GM12891 (cell line): ENCODE data around the gene KIF13A.

Experiments used
- POLR2A ChIP-seq: IDR thresholded peaks from 2 replicates; pipeline ENCODE4 v1.6.1; 2011; ENCODE audit warnings: low read depth, low read length, control low read depth
- POLR2AphosphoS5 ChIP-seq: IDR thresholded peaks from 2 replicates; pipeline ENCODE4 v1.6.1; 2011; ENCODE audit warnings: low read depth, low read length, control low read depth
- POU2F2 ChIP-seq: IDR thresholded peaks from 2 replicates; pipeline ENCODE4 v1.6.1; 2011; ENCODE audit warnings: low read depth, mild to moderate bottlenecking, control low read depth, low read length, moderate library complexity
- SPI1 ChIP-seq: IDR thresholded peaks from 2 replicates; pipeline ENCODE4 v1.6.1; 2011; ENCODE audit warnings: low read depth, low read length, control low read depth
- TAF1 ChIP-seq: IDR thresholded peaks from 2 replicates; pipeline ENCODE4 v1.6.1; 2011; ENCODE audit warnings: low read depth, low read length, control low read depth

DNA sequence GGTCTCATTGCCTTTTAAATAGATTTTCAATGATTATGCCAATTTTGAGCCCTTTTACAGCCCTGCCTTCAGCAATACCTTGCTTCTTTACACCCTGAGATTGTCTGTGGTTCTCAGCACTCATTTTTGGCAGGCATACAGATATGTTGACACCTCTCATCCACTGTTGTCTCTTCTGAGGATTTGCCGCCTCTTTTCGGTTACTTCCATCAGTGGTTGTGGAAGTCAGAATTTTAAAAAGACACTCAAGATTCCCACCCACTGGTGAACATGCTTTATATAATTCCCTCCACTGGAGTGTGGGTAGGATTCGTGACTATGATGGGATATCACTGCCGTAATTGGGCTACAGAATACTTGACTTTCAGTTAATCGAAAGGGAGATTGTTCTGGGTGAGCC lies 37.4 kb upstream of the KIF13A start:
- TF ChIP-seq POLR2A (no peak), POU2F2 (no peak), POLR2AphosphoS5 (no peak), SPI1 (no peak), TAF1 (no peak)
